Muscle of back (tissue), 11 donors: ENCODE data around the gene USP12. TPM values are rescaled to one million over a fixed set of nuclear protein-coding genes. Genes with fewer than 3 reads are reported as not detected.
A peak's percentile ranks its signal among the peaks of the same experiment; 100 is the strongest.

Experiments used
- DNase-seq, 3 donors: peaks; one replicate each; pipeline versions ENCODE4 v3.0.0 to v3.0.0-alpha.2; 2013
- polyA plus RNA-seq, 10 donors: library from polyadenylated mRNA; unstranded; fragments of 120-200 nt; gene quantifications; one replicate each; pipeline ENCODE4 v1.2.1, GENCODE V29; 2013; ENCODE audit not compliant: insufficient read length in 10 of 10

Gene USP12
- polyA plus RNA-seq, 10 donors, result 17.5 to 29.9 (median 24.2) TPM

DNA sequence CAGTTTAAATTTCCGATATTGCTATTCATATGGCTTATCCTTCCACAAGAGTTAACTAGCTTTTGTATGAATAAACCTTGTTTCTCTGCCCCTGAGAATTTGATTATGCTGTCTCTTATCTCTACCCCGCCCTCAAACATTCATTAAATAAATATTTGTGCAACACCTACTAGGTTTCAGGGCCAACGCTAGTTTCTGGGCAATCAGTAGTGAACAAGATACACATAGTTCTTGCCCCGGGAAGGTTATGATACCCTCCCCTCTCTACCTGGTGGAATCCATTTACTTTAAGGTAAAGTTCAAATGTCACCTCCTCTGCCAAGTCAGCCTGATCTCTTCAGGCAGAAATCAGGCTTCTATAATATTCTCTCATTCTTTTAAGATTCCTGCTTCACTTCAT lies 16.6 kb upstream of the USP12 start:
- no peak for DNase-seq

- no peak for DNase-seq
Measured at GRCh38 chr13:27186295-27186694, 14.7 kb upstream of the USP12 start.

- DNase-seq, result no peak
Measured at GRCh38 chr13:27183561-27184147, 12.0 kb upstream of the USP12 start.

- DNase-seq, result peak; percentile 37 to 67 (median 56)
Measured at GRCh38 chr13:27182844-27183497, 11.4 kb upstream of the USP12 start.

- DNase-seq, result no peak
Measured at GRCh38 chr13:27182054-27182453, 10.4 kb upstream of the USP12 start.

- DNase-seq, result no peak
Measured at GRCh38 chr13:27177852-27178251, 6.2 kb upstream of the USP12 start.

DNA sequence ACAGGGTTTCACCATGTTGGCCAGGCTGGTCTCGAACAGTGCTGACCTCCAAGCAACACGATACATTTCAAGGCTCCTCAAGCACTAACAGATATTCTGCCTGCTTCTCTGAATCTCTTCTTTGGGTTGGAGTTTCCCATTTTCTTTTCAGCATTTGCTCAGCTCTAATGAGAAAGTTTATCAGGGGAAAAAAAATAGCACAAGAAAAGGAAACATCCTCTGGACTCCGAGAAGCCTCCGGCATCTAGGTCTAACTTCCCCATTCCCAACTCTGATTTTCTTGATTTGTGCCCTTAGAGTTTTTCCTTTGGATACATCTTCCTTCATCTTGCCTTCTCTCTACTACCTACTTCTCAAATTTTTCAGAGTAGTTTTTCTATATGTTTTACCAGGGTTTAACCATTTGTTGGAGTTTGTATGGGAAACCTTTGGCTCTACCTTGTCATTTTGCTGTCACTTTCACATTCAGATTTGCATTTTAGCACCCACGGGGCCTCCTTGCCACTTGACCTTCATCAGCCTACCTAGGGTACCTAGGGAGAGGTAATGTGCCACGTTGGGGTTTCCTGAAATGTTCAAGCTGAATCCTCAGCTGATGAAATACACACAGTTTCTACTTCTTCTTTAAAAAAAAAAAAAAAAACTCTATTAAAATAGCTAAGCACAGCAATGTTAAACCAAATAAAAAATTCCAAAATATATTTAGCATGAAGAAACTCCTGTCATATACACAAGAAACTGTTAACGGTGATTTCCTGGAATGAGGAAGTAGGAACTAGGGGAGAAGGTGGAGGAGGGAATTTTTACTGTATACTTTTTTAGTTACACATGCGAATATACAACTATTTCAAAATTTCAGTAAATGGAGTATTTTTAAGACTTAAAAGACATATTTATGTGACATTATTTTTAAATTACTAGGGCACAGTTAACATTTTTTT lies 5.1 kb upstream of the USP12 start:
- DNase-seq, result no peak

DNA sequence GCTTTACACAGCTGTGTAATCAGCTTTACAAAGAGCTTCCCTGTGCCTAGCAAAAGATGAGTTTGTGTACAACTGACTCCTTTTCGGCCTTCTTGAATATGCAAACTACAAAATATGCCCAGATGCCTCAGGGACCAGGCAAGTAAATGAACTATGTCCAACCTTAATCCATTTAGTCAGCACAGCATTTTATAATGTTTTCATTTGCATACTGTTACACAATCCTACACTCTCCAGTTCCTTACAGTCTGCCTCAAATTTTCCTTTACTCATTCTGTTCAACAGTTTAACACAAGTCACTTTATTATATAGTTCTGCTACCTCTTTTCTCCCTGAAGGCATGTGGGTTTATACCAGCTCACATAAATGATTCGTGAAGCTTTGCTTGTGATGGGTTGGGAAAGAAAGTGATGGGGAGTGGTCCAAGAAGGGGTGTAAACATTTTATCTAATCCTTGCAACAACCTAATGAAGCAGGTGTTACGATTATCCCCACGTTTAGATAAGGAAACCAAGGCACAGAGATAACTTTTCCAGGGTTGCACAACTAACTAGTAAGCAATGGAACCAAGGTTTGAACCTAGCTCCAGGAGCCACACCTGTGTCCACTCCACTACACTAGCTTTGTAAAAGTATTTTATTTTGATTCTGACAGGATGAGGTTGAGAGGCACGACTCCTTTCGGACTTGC lies 3.3 kb upstream of the USP12 start:
- no peak for DNase-seq

DNA sequence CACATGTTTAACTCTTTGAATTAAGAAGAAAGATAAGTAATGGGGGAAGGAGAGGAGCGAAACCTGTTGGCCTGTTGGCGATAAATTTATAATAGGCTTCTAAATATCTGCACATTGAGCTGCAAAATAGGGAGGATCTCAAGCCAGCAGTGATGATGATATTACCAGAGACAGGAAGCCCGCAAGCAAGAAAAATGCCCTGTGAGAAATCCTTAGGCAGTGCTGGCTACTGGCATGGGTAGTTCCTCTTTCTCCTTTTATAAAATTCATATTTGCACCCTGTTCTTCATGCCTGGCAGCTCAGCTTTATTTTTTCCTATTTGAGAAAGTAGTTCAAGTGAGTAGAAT lies 858 bp upstream of the USP12 start:
- no peak for DNase-seq

DNA sequence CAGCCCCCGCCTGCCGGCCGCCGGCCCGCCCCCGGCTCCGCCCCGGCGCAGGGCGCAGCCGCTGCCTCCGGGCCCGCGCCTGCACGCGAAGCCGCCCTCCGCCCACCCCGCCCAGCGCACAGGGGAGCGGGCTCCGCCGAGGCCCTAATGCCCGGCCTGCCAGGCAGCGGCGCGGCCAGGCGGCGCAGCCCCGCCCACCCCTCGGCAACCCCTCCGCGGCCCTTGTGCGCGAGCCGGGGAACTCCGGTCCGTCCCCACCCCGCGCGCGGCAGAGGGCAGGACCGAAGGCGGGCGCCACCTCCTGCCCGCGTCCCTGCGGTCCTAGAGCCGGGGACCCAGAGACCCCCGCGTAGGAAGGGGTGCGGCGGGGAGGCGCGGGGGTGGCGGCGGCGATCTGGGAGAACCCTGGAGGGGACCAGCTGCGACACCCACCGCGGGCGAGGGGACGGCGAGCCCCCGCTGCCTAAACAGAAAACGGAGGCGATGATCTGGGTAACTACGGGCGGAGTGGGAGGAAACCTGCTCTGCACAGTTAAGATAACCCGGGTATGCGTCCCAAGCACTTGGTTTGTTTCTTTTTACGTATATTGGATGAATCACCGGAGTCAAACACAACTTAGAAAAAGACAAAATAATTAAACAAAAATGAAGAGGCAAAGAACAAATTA lies 350 bp upstream of the USP12 start:
- peak; percentile 87 to 93 (median 90) for DNase-seq

DNA sequence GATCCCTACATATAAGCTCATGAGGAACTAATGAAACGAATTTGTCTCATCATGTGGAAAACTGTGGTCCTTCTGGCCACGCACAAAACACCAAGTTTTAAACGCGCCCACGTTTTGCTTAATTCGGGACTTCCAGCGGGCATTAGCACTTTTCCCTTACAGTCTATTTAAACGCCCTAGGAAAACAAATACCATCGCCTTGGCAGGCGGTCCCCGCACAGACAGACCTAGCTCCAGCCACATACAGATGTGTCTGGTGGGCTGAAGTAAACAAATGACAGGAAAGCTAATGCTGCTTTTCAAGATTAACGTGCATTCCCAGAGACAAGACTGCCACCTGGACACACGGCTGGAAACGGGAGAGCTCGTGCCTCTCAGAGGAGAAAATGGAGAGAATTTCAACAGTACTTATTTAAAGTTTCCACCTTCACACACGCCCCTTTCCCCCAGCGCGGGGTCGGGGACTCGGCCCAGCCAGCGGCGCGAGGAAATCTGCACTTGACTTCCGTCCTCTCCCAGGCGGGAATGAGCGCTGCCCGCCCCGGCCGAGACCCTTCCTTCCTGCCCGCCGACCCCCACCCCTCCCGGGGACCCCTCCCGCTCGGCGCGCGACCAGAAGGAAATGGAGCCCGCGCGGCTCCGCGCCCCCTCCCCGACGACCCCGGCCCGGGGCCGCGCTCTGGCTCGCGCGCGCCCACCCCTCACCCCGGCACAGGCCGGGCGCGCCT lies 931 bp downstream of the USP12 start:
- DNase-seq, result peak; percentile 35 to 80 (median 64)

DNA sequence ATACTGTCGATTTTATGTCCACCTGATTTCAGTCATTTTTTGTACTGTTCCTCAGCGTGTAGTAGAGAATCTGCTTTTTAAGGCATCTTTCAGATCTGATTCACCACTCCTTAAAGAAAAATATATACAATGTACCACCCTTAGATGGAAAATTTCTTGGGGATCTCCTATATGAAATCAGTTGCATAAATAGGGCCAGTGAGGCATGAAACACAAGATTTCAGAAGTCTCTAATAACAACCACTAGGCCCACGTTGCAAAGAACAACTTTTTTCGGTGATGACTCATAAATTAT lies 1.4 kb downstream of the USP12 start:
- DNase-seq, result no peak

DNA sequence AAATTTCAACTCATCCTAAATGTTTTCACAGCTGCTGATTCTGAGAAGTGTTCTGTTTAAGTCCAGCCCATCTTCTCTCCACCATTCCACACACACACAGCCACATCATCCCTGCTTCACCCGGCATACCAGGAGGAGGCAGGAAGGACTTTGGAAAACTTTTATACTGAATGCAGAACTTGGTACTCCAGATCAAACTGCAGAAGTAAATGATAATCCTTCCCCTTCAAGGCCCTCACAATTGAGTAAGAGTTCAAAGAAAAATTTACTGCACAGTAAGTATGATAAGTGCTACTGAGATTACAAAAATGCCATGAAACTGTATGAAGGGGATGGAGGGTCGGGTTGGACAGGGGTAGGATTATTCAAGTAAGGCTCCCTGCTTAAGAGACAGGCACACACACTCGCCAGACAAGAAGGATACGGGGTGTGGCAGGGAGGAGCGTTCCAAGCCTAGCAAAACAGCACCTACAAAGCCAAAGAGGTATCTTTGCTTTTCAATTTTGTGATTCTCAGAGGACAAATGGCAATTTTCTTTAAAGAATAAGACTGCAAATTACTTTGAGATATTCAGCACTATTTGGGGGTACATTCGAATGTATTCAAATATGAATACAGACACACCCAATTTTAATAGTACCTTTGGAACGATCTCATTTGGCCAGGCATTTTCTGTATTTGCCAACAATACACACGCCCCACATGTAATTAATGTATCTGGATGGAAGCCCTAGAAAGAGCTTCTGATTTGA lies 2.5 kb downstream of the USP12 start:
- no peak for DNase-seq

GRCh38 chr13:27168086-27168485 lies 3.5 kb downstream of the USP12 start:
- DNase-seq, result no peak

- no peak for DNase-seq
Measured at GRCh38 chr13:27166313-27166712, 5.3 kb downstream of the USP12 start.

- no peak for DNase-seq
Measured at GRCh38 chr13:27161980-27162379, 9.6 kb downstream of the USP12 start.

DNA sequence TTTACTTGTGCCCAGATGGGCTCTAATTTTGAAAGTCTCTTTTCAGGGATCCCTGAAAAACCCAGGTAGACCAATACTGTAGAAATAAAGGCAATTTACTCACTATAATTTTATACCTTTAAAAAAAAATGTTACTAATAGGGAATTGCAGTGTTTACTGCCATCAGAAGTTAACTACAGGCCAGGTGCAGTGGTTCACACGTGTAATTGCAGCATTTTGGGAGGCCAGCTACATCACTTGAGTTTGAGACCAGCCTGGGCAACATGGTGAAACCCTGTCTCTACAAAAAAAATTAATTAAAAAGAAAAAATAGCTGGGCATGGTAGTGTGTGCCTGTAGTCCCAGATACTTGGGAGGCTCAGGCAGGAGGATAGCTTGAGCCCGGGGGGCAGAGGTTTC lies 10.2 kb downstream of the USP12 start:
- no peak for DNase-seq

GRCh38 chr13:27160657-27161295 lies 10.8 kb downstream of the USP12 start:
- DNase-seq, result no peak

GRCh38 chr13:27159806-27160563 lies 11.6 kb downstream of the USP12 start:
- DNase-seq, result no peak
